Posterior vena cava (tissue), 2 donors: ENCODE results near the gene ALDH4A1. TPM values are rescaled to one million over a fixed set of nuclear protein-coding genes. Genes with fewer than 3 reads are reported as not detected.
"Not testable (repeated sequence)": the region's sequence is repeated elsewhere in the genome, so short reads cannot be mapped to it uniquely, and the experiment has no call there.

Source experiments
- DNase-seq: peaks from one replicate; pipeline ENCODE4 v3.0.0-alpha.2; 2020; ENCODE audit warnings: low spot score
- intact Hi-C, 2 donors: fragments of 100-400 bp; cut with DNase I; formaldehyde crosslinking; loops; one replicate each; pipeline versions ENCODE4 v1.14.1 to v1.14.2; 2022 to 2023
- microRNA-seq, 2 donors: library from miRNA; unstranded; fragments of <30 nt; microRNA quantifications; one replicate each; pipeline ENCODE4 v1.2.0, GENCODE V29; 2020 to 2021; ENCODE audit warnings: borderline microRNAs expressed in 2 of 2
- total RNA-seq, 2 donors: library from RNA; stranded (reverse); fragmentation: NEBNext Ultra II Directional; extraction: Animal tissue kit (Norgen Biotek cat#: 25700); gene quantifications; one replicate each; pipeline ENCODE4 v1.2.1, GENCODE V29; 2021
- donor health status: DM: yes; HTN: yes; CAD: no.
- donor health status: DM: yes; HTN: yes; CAD: no.

Gene ALDH4A1
- total RNA-seq, 2 donors from 2014 or later = 8.5 to 17.0 TPM

DNA sequence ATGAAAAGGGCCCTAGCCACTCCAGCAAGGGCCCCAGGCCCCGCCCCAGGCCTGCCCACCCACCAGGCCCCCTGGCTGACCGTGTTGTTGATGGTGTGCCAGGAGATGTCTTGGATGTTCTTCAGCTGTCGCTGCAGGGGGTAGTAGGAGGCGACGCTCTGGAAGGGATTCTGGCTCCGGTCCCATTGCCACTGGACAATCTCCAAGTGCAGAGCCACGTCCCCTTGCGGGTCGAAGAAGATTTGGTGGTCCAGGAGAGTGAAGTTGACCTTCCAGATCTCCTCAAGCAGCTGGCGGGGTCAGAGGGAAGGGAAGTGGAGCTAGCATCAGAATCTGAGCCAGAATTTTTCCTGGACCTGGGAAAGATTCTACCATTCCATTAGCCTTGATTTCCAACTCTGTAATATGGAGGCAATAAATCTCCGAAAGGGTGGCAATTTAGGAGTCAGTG, 53.1 kb downstream of the ALDH4A1 start:
- no peak for DNase-seq

DNA sequence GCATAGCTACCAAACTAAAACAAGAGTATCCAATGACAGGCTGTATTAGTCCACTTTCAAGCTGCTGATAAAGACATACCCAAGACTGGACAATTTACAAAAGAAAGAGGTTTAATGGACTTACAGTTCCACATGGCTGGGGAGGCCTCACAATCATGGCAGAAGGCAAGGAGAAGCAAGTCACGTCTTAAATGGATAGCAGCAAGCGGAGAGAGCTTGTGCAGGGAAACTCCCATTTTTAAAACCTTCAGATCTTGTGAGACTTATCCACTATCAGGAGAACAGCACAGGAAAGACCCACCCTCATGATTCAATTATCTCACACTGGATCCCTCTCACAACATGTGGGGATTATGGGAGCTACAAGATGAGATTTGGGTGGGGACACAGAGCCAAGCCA, 54.6 kb downstream of the ALDH4A1 start:
- DNase-seq, intact Hi-C loops: not testable (repeated sequence)

More for the DNA sequence above, 53.1 kb downstream of the ALDH4A1 start:
- intact Hi-C loops = no loop called here

DNA sequence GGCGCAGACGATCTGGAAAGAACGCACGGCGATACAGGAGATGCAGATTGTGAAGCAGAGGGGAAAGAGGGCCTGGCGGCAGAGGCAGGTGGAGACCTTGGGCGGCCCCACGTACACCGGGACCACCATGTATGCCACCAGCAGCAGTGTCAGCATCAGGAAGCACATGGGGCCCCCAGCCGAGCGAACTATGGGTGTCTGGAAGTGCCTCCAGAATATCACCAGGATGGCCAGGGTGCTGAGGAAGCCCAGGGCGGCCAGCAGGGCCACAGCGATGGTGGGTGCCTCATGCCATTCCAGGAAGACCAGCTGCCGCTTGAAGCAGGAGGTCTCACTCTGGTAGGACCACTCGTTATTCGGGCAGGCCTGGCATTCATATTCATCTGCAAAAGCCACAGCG, 62.2 kb downstream of the ALDH4A1 start:
- DNase-seq = no peak
- intact Hi-C loops = no loop called here

DNA sequence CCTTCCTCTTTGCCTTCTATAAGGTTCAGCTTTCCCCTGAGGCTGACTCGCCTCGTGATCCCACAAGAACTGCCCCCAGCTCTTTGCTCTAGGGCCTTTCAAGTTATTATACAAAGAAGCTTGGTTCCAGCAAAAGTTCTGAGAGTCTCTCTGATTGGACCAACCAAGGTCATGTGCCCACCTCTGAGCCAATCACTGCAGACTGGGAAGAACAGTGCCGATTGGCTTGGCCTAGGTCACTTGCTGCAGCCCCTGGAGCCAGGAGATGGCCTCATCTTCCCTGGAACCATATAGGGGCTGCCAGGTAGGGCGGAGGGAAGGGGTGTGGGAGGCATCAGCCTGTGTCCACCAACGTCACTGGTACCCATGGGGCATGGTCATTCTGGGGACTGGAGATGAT, 65.7 kb downstream of the ALDH4A1 start:
- intact Hi-C loops = no loop called here
- DNase-seq = no peak

DNA sequence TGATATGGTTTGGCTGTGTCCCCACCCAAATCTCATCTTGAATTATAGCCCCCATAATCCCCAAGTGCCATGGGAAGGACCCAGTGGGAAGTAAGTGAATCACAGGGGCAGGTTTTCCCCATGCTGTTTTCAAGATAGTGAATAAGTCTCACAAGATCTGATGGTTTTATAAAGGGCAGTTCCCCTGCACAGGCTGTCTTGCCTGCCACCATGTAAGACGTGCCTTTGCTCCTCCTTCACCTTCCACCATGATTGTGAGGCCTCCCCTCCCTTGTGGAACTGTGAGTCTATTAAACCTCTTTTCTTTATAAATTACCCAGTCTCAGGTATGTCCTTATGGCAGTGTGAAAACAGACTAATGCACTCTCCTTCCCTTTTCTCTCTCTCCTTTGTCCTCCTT, 70.0 kb downstream of the ALDH4A1 start:
- DNase-seq, intact Hi-C loops: not testable (repeated sequence)

DNA sequence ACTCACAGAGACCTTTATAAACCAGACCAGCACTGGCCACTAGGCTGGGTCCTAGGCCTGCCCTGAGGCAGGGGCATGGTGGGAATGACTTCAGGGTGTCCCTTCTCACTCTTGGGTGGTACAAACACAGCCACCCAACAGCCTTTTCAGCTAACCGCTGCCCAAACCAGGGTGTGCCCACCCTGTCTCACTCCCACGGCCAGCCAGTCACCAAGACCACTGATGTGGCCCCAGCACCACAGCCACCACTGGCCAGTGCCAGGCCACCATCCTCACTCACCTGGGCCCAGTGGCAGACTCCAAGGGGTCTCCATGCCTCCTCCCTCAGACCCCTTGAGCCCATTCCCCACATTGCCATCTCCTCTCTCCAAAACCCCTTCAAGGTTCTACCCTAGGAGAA, 70.7 kb downstream of the ALDH4A1 start:
- no peak for DNase-seq
- intact Hi-C loops = no loop called here

DNA sequence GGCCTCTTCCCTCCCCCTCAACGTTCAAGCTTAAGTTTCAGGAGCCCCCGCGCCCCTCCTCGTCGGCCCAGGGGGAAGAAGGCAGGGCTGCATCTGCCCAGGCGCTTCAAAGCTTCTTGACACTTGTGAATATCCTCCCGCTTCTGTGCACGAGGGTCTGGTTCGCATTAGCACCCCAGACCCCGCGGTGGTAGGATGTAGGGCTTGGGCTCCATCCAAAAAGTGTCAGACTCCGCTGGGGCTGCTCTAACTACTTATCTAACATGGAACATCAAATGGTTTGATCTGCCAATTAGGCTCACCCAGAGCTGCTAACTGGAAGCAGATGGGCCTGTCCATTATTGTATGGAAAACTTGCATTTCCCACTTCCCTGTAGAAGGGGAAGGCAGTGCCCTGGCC, 71.8 kb downstream of the ALDH4A1 start:
- no peak for DNase-seq
- intact Hi-C loops = no loop called here

DNA sequence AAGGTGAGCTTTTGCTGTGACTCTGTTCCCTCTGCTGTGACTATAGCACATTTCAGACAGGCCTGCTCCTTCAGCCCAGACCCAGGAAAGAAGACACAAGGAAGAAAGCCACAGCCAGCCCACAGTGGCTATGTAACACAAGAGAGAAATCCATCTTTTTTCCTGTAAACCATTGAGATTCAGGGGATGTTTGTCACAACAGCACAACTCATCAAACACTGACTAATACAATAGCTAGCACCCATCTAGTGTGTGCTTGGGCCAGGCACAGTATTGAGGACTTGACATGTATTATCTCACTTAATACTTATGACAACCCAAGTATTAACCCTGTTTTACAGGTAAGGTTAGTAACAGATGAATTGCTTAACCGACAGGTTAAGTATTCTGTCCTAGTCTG, 72.7 kb downstream of the ALDH4A1 start:
- DNase-seq = no peak

DNA sequence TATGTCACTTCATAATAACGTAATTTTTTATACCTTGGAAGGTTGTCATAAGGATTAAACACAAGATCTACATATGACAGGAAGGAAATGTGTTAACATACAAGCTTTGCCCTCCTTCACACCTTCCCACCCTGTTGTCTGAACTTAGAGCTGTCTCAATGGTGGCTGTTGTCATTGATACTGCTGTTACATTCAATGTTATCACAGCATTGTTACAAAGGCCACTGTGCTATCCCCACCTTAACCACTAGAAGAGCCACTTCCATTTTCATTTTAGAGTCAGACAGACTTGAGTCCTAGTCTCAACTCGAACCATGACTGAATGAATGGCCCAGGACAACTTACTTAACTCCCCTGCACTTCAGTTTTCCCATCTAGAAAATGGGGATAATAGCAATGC, 74.1 kb downstream of the ALDH4A1 start:
- DNase-seq = no peak
- intact Hi-C loops = no loop called here

More for the DNA sequence above, 72.7 kb downstream of the ALDH4A1 start:
- intact Hi-C loops = no loop called here

DNA sequence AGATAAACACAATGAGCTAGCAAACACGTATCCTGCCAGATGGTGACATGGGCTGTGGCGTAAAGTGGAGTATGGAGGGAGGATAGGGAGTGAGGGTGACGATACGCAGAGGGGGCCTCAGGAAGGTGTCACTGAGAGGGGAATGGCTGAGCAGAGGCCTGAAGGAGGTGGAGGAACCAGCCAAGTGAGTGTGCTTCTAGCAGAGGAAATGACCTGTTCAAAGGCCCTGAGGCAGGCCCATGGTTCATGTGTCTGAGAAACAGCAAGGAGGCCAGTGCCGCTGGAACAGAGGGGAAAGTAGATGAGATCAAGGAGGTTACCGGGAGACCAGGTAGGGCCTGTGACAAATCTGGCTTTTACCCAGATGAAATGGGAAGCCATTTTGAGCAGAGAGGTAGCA, 78.9 kb downstream of the ALDH4A1 start:
- DNase-seq = no peak
- intact Hi-C loops = no loop called here

Small RNA genes within 50 kb of the gene (microRNA-seq; reads per million reads assigned to microRNA genes)
- gene MIR1290 (0 reads per million in 2 donors), gene MIR4695 (0 reads per million in 2 donors)

Other genes with a start within 250 kb of the ALDH4A1 start
- gene TAS1R2, start 42.9 kb downstream of the ALDH4A1 start, total RNA-seq = not detected
- 10 to 100 TPM; 12.1 to 12.2 TPM for gene IFFO2, start 54.1 kb upstream of the ALDH4A1 start, total RNA-seq